AML-193 (cell line): ENCODE data around the gene PAPPA2.

Source experiments
- DNase-seq, 2 experiments: peaks; one replicate each; lab custom pipeline; 2025; lab: John Stamatoyannopoulos, UW

PAPPA2 gene

DNA sequence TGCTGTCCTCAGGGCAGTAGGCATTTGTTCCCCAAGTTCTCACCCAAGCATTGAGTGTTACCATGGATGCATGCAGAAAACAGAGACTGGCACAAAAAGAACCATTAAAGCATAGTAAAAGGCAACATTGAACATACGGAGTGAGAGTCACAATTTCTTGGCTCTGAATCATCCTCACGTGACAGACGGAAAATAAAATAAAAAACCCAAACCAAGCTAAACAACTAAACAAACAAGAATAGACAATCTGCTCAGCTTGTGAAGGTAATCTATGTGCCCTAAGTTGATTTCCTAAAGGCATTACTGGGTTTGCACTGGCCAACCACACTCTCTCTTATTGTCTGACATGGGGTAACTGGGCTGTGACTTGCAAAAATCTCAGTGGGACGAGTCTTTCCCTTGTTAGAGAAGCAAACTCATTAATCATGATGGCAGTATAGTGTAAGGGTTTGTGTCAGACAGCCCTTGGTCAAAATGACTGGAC lies 395.5 kb downstream of the PAPPA2 start:
- DNase-seq = no peak

DNA sequence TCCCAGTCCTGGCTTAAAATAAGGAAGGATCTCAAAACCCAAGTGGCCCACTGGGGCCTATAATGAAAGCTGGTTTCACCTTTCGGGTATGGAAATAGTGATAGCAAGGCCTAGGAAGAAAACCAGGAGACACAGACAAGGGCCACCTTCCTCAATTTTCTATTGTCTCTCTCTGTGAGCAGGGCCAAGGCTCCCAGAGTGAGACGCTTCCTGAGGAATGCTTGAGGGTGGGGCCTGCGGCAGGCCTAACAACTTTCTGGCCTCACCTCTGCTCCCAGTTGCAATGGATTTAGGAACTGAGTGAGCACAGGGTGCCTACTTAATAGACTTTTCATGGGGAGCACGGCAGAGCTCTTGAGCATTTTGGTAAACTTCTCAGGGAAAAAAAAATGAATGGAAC lies 400.6 kb downstream of the PAPPA2 start:
- DNase-seq = no peak

DNA sequence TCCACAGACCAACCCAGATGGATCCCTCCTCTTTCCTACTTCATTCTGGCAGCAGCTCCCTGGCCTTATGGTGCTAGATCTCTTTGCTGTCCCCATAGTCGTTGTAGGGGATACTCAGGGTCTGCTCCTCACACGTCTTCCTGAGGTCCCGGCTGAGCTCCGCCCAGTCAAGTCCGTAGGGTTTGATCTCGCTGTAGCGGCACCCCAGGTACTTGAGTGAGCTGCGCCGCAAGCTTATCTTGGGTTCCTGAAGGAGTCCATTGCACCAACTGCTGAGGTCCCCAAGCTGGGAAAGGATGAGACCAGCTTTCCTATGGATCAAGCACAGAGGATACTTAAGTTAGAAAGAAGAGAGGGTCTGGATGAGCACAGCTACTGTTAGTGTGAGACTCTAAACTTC lies 401.2 kb downstream of the PAPPA2 start:
- no peak for DNase-seq

DNA sequence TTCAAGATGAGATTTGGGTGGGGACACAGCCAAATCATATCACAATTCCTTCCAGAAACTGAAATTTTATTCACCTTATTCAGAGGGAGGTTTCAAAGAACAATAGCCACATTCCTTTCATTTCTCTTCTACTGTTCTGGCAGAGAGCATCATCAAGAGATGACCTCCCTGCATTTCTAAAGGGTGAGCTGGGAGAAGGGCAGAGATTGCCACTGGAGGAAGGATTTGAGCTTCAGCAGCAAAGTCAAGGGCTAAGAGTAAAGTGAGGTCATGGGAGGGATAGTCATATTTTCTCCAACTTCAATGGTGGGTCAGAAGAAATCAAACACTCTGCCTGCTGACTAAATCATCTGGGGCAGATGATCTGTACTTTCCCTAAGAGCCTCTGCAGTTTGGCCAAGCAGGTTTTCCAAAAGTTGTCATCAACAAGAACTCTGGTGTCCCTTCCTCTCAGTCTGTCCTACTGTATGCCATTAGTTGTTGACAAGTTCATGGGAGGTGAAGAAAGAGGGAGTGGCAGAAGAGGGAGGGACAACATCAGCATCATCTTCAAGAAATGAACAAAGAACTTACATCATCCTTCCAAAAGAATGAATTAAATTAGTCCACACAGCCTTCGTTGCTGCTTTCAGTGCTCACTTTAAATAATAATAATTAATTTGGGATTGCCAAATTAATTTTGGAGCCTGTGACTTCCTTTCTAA lies 403.2 kb downstream of the PAPPA2 start:
- DNase-seq = no peak

DNA sequence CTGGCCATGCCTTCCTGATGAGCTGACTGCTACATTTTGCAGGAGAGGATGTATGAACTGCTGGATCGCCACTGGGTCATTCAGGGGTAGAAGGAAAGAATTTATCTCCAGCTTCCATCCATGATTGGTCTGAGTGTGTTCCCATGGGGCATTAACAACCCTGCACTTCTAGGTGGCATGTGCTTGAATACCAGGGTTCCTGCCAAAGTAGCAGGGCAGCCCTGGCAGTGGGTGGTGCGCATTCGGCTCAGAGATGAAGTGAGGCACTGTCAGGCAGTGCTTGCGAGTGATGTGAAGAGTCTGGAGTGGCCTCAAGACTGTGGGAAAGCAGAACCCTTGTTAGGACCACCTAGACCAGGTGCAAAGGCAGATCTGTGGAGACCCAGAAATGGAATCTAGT lies 406.6 kb downstream of the PAPPA2 start:
- no peak for DNase-seq

DNA sequence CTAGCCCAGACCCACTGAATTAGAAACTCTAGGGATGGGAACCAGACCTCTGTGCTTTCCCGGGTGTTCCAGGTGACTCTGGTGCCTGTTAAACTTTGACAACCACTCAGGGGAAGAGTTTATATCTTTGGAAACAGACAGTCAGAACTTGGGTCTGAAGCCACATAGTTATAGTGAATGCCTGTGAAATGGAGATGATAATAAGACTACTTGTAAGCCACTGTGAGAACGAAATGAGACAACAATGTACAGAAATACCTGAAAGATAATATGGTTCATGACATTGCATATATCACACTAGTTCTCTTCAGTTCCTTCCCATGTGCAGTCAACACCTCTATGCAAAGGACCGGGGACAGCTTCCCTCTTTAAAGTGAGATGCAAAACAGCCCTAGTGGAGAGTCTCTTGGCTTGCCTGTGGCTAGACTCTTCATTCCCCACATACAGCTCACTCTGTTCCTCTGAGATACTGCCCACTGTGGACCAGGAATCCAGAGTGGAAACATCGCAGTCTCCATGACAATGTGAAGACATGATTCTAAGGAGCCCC lies 414.1 kb downstream of the PAPPA2 start:
- DNase-seq = no peak

DNA sequence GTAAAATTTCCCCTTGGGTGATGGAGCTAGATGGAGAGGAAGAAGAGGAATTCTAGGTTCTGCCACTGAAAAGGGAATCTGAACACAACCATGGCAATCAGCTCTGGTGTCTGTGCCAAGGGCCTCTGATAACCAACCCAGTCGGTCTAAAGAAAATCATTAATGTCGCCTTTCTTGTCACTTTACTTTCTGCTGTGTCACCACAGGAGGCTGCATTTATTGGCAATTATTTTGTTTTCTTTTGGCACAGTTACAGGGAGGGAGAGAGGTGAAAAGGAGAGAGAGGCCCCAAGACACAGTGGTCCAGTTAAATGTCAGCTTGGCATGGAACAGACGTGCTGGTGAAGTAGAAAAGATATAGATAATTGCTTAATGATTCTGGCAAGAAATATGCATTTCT lies 414.6 kb downstream of the PAPPA2 start:
- DNase-seq = no peak

DNA sequence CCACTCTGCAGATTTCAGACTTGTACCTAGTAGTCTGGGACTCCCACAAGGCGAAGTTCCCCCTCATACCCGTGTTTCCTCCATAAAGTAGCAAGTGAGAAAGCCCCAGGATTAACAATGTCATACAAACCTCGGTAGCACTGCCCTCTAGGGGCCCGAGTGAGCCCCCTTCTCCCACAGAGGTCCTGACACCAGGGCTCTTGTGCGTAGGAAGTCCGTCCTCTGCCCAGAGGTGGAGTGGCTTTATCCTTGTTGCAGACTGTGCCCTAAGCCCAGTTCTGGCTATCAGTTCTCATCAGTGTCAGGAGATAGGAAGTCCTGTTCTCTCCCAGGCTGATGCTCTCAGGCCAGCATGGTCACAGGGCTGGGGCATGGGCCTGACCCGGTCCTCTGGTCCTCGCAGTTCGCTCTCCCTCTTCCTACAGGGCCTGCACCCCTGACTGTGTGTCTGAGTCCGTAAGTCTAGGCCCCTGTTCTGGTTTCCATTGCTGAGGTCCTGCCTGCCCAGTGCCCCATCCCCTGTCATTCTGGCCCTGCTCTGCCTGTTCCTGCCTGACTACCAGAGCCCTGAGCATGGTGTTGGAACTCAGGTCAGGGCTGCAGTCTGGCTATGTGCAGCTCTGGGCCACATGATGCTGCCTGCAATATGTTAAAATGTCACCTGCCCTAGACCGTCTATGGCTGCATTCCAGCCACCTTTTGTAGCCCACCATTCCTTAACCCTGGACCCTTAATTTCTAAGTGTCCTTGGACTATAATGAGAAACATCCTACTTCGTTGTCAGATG lies 416.0 kb downstream of the PAPPA2 start:
- DNase-seq = no peak

DNA sequence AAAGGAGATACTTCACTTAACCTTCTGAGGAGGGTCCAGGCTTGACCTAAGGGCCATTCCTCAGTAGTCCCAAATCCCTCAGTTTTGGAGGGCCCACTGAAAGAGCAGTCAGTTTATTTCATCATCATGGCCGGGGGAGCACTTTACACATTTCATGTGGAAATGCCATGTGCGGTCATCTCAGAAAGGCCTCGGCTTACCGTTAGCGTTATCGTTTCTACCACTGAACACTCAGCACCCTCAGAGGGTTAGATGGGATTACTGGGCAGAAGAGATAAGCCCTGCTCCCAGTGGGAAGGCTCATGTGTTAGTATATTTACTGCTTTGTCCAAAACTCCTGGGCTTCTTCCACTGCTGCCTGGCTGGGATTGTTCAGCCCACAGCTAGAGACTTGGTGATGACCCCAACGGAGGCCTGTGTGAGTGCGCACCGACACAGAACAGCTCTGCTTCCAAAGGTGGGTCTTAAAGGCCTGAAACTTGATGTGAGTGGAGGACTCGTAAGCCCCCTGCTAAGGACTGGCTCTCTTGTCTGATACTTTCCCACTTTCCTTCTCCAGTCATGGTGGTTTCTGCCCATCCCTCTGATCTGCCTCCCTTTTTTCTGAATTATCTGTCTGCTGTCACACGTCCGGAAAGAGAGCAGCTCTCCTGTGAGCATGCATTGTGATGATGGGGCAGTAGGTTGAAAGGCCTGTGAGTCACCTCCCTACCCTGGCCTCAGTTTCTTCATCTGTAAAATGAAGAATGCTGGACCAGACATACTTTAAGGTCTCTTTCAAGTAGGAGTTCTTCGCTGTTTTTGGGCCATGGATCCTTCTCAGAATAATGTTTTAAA lies 417.0 kb downstream of the PAPPA2 start:
- no peak for DNase-seq

DNA sequence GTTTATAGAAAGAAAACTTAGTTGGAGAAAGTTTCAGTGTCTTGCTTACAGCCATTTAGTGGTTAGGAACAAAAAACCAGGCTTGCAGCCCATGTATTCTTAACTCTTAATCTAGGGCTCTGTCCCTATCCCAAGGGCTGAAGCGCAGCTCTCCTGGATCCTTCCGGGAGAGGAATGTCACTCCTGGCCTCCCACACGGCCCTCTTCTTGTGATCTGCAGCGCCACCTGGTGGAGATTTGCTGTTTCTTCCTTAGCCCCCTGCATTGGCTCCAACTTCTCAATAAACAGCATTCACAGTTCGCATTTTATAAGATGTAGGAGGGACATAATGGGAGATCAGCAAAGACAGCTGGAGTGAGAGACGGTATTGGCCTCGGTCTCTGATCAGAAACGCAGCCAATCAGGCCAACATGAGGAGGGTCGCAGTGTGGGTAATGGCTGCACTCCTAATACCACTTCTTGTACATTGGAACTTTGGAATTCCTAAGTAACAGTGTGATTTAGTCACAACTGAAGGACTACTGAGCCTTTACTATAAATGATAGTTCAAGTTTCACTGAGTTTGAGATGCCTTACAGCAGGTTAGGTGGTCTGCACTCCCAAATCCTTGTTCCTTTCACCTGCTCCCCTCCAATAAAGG lies 418.1 kb downstream of the PAPPA2 start:
- peak; percentile 5 to 20 for DNase-seq

DNA sequence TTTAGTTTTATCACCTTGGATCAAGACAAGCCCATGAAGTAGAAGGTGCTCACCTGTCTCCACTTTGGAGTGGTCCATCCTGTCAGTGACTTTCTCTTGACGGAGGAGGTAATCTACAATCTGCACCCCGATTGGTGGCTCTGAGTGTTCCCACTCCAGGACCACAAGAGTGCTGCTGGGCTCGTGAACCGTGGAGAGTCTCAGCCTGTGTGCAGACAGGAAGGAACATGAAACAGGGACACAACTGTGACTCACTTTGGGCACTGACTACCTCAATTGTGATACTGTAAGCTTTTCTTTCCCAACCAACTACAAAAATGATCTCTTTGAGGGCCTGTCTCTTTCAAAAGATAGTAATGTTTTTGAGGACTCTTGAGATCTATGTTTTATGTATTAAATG lies 421.3 kb downstream of the PAPPA2 start:
- no peak for DNase-seq

DNA sequence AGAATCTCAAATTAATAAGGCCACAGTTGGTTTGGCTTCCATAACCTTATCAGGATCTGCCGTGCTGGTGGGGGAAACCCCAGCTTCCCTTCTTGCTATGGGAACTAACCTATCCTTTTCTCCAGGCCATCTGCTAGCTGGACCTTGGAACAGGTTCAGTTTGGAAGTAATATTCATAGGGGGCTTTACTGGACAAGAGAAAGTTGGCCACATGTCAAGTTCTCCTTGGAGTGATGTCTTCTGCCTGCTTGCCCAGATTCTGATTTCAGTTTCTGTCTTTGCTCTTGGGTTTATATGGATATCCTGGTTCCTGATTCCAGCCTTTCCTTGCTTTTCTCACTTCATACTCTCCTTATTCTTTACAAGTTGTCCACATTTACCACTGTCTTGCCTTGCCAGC lies 421.9 kb downstream of the PAPPA2 start:
- no peak for DNase-seq

DNA sequence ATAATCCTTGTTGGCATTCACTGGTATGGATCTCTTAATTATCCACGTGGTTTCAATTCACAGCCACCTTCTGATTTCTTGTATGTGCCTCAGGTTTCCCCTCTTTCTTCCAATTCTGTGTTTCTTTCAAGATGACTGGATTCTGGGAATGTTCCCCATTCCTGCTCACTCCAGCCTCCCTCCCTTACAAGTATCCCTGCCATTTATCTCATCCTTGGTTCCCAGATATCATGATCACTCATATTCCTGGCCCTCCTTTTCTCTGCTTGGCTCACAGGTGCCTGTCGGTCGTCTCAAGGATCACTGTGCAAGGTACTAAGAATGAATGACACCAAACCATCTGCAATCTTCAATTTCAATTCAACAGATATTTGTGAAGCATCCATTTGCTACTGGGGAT lies 422.4 kb downstream of the PAPPA2 start:
- DNase-seq = no peak

DNA sequence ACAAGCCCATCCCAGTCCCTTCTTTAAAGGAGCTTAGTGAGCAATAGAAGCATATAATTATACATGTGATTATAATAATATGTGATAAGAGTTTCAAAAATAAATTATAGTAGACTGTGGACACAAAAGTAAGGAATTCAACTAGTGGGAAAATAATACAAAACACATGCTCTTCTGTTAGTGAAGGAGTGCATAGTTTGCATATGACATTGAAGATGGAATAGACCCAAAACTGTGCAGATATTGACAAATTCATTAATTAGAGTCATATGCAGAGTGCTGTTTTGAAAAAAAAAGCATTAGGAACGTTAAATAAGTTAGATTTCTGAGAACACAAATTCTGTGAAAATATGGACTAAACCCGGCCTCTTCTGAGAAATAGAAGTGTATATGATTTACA lies 422.8 kb downstream of the PAPPA2 start:
- DNase-seq = no peak

DNA sequence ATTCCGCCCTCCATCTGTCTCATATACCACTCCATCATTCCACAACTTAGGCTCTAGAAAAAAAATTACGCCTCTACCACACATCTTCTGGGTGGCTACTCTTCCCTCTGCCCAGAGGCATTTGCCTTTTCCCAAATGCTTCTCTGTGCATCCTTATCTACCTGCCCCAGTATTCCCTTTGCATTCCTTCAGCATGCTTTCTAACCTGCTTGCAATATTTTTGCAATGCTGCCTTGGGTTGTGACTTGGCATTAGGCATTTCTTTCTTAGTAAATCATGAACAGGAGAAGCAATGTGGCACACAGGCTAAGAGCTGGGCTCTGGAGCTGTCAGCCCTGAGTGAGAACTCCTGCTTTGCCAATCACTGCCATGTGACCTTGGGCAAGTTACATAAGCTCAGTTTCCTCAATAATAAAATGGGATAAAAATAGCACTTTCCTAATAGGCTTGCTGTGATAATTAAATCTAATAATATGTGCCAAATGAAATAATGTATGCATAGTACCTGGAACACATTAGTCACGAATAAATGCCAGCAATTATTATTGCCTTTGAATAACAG lies 425.6 kb downstream of the PAPPA2 start:
- no peak for DNase-seq

DNA sequence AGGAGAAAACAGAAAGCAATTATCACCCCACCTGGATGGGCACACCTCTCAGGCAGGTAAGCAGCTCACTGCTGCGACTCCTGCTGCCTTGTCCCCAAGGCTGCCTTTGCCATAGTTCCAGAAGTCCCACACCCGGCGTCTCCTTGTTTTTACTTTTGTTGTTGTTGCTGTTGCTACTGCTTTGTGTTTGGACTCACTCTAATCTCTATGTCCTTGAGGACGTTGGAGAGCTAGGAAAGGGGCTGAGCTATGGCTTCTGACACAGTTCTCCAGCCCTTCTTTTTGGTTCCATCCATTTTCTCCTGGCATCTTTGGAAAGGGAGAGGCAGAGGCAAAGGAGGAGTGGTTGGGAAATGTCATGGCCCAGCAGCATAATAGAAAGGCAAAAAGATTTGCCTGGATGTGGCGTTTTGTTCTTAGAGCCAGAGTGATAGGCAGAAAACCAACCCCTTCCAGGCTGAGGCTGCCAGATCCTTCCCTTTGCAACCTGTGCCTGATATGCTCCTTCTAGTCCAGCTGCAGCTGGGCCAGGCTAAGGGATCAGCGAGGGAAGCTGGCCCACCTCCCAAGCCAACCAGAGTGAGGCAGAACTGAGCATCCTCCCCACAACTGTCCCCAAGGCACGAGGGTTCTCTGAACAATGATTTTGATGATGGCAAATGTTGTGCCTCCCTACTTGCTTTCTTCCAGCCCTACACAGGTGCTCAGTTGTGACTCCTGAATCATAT lies 430.8 kb downstream of the PAPPA2 start:
- no peak for DNase-seq

DNA sequence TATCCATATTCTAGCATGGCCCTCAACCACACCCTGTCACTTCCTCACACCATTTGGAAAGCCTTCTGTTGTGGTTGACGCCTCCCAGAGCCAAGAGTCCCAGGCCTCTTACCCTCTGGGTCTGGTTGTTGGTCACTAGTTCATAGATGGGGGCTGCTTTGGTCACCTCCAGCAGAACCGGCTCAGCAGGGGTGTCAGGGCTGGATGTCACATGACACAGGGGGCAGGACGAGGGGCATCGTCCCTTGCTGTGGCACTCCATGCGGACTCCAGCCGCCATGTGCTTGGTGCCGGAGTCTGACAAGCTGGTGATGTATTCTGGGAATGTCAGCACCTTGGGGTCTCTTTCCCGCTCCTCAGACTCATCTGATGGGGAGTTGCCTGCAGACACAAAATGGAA lies 431.5 kb downstream of the PAPPA2 start:
- DNase-seq = no peak
